Sigmoid colon (tissue), 4 donors: ENCODE data around the gene DCLK2.
"Not testable (repeated sequence)": the region's sequence is repeated elsewhere in the genome, so short reads cannot be mapped to it uniquely, and the experiment has no call there.

Experiments used
- CTCF ChIP-seq, 4 experiments: fragments of 450-650 bp in 3 of 4; fragments of 200-600 bp in 1 of 4; IDR thresholded peaks; one replicate each; pipeline ENCODE4 v1.5.1; 2016 to 2019; ENCODE audit warnings: antibody characterized with exemption in 4 of 4, mild to moderate bottlenecking in 3 of 4, moderate library complexity in 2 of 4
- EP300 ChIP-seq, 4 donors: sonication (generic); formaldehyde crosslinking; IDR thresholded peaks; one replicate each; pipeline ENCODE4 v1.6.1; 2017; ENCODE audit warnings: antibody characterized with exemption in 4 of 4
- POLR2AphosphoS5 ChIP-seq, 4 donors: sonication (generic); formaldehyde crosslinking; IDR thresholded peaks; one replicate each; pipeline ENCODE4 v1.6.1; 2017; ENCODE audit warnings: antibody characterized with exemption in 4 of 4

- not testable (repeated sequence) for TF ChIP-seq CTCF, EP300, POLR2AphosphoS5 (IDR thresholded peaks at IDR 0.05)
Observed at GRCh38 chr4:150162020-150162419, 83.8 kb downstream of the DCLK2 start.
